Liver (tissue), 9 donors: ENCODE results near the gene TMIGD1. TPM values are rescaled to one million over a fixed set of nuclear protein-coding genes. Genes with fewer than 3 reads are reported as not detected.
A peak's percentile ranks its signal among the peaks of the same experiment; 100 is the strongest.

ENCODE experiments used
- DNase-seq: peaks from one replicate; pipeline ENCODE4 v3.0.0-alpha.2; 2017; ENCODE audit warnings: low spot score
- H3K27ac ChIP-seq, 2 donors: one replicate each; pipeline ENCODE4 v1.7.0; 2013; ENCODE audit warnings: inconsistent platforms in 2 of 2, low read length in 2 of 2, control low read depth in 1 of 2, low read depth in 1 of 2, mild to moderate bottlenecking in 1 of 2
- H3K27me3 ChIP-seq, 4 donors: one replicate each; pipeline versions ENCODE4 v1.6.1 to v1.7.0; 2013; ENCODE audit warnings: low read length in 3 of 4, inconsistent platforms in 1 of 4, mild to moderate bottlenecking in 1 of 4, moderate library complexity in 1 of 4; ENCODE audit not compliant: control insufficient read depth in 4 of 4, insufficient read depth in 4 of 4
- H3K36me3 ChIP-seq, 4 donors: one replicate each; pipeline versions ENCODE4 v1.6.1 to v1.7.0; 2013; ENCODE audit warnings: low read length in 3 of 4, mild to moderate bottlenecking in 3 of 4, low read depth in 1 of 4, moderate library complexity in 1 of 4; ENCODE audit not compliant: control insufficient read depth in 4 of 4, insufficient read depth in 3 of 4
- H3K4me1 ChIP-seq, 4 donors: one replicate each; pipeline versions ENCODE4 v1.6.1 to v1.7.0; 2013; ENCODE audit warnings: low read length in 3 of 4, mild to moderate bottlenecking in 3 of 4, moderate library complexity in 1 of 4; ENCODE audit not compliant: control insufficient read depth in 4 of 4, insufficient read depth in 4 of 4
- H3K4me3 ChIP-seq, 3 donors: one replicate each; pipeline versions ENCODE4 v1.6.1 to v1.7.0; 2013; ENCODE audit warnings: low read length in 3 of 3, control low read depth in 1 of 3, low read depth in 1 of 3, mild to moderate bottlenecking in 1 of 3
- H3K9ac ChIP-seq, 2 donors: one replicate each; pipeline ENCODE4 v1.7.0; 2013; ENCODE audit warnings: low read length in 2 of 2, mild to moderate bottlenecking in 2 of 2, moderate library complexity in 2 of 2, control low read depth in 1 of 2, low read depth in 1 of 2
- H3K9me3 ChIP-seq, 4 donors: one replicate each; pipeline versions ENCODE4 v1.6.1 to v1.7.0; 2013; ENCODE audit warnings: low read length in 3 of 4; ENCODE audit not compliant: control insufficient read depth in 4 of 4
- EGR1 ChIP-seq, 2 donors: IDR thresholded peaks; 2 replicates each; pipeline ENCODE4 v1.6.1; 2016 to 2018; ENCODE audit warnings: antibody characterized with exemption in 2 of 2, low read depth in 2 of 2
- FOXA1 ChIP-seq: IDR thresholded peaks from 2 replicates; pipeline ENCODE4 v1.6.1; 2016; ENCODE audit warnings: antibody characterized with exemption
- FOXA2 ChIP-seq: IDR thresholded peaks from 2 replicates; pipeline ENCODE4 v1.6.1; 2016; ENCODE audit warnings: antibody characterized with exemption
- GABPA ChIP-seq, 2 donors: IDR thresholded peaks in 1 of 2; conservative IDR thresholded peaks in 1 of 2; 2 replicates each; pipeline ENCODE4 v1.6.1; 2016; ENCODE audit warnings: antibody characterized with exemption in 2 of 2, mild to moderate bottlenecking in 1 of 2, moderate library complexity in 1 of 2
- HNF4A ChIP-seq, 2 donors: conservative IDR thresholded peaks; 2 replicates each; pipeline ENCODE4 v1.6.1; 2016; ENCODE audit warnings: antibody characterized with exemption in 2 of 2, mild to moderate bottlenecking in 2 of 2
- HNF4G ChIP-seq: IDR thresholded peaks from 2 replicates; pipeline ENCODE4 v1.6.1; 2016; ENCODE audit warnings: antibody characterized with exemption
- JUND ChIP-seq, 2 donors: IDR thresholded peaks; 2 replicates each; pipeline ENCODE4 v1.6.1; 2016; ENCODE audit warnings: antibody characterized with exemption in 2 of 2
- NR2F2 ChIP-seq: IDR thresholded peaks from 2 replicates; pipeline ENCODE4 v1.6.1; 2016; ENCODE audit warnings: antibody characterized with exemption
- RAD21 ChIP-seq, 2 donors: IDR thresholded peaks; 2 replicates each; pipeline ENCODE4 v1.6.1; 2016; ENCODE audit warnings: antibody characterized with exemption in 2 of 2, mild to moderate bottlenecking in 2 of 2
- RXRA ChIP-seq, 2 donors: IDR thresholded peaks; 2 replicates each; pipeline ENCODE4 v1.6.1; 2017 to 2018; ENCODE audit warnings: antibody characterized with exemption in 2 of 2, mild to moderate bottlenecking in 1 of 2
- SP1 ChIP-seq: IDR thresholded peaks from 2 replicates; pipeline ENCODE4 v1.6.1; 2018; ENCODE audit warnings: antibody characterized with exemption, mild to moderate bottlenecking
- TAF1 ChIP-seq: conservative IDR thresholded peaks from 2 replicates; pipeline ENCODE4 v1.6.1; 2016; ENCODE audit warnings: antibody characterized with exemption, mild to moderate bottlenecking
- YY1 ChIP-seq: IDR thresholded peaks from 2 replicates; pipeline ENCODE4 v1.6.1; 2016; ENCODE audit warnings: antibody characterized with exemption, mild to moderate bottlenecking
- WGBS: extraction: QIAGEN DNeasy Blood & Tissue Kit; methylation state at CpG from one replicate; pipeline ENCODE4 v1.1.7; 2013; 5-methylcytosine and 5-hydroxymethylcytosine counted together
- polyA plus RNA-seq, 2 donors: library from polyadenylated mRNA; stranded (reverse) in 1 of 2; unstranded in 1 of 2; fragments of 200-250 nt in 1 of 2; fragments of >200 nt in 1 of 2; fragmentation: Nextera tagmentation in 1 of 2; extraction: Ambion mirVana in 1 of 2; gene quantifications; one replicate each; pipeline versions ENCODE4 v1.2.1 to v1.2.3, GENCODE V29; 2013 to 2015
- total RNA-seq, 2 donors: library from RNA; depleted of rRNA; stranded (reverse); fragments of >200 nt; gene quantifications; one replicate each; pipeline ENCODE4 v1.2.3, GENCODE V29; 2014
- TF ChIP-seq, protein P1 (sequence below): fragments of 150-350 bp; IDR thresholded peaks from 2 replicates; pipeline ENCODE4 v1.5.1; 2017; ENCODE audit warnings: improper control_type of control experiment, low read depth, low read length; ENCODE audit not compliant: missing input control
- TF ChIP-seq, protein P2 (sequence below): IDR thresholded peaks from 2 replicates; pipeline ENCODE4 v1.6.1; 2016; ENCODE audit warnings: antibody characterized with exemption
- TF ChIP-seq, protein P3 (sequence below): IDR thresholded peaks from 2 replicates; pipeline ENCODE4 v1.6.1; 2016; ENCODE audit warnings: antibody characterized with exemption
- TF ChIP-seq, protein P4 (sequence below): IDR thresholded peaks from 2 replicates; pipeline ENCODE4 v1.6.1; 2016; ENCODE audit warnings: antibody characterized with exemption
- TF ChIP-seq, protein P5 (sequence below): IDR thresholded peaks from 2 replicates; pipeline ENCODE4 v1.6.1; 2016; ENCODE audit warnings: antibody characterized with exemption, mild to moderate bottlenecking
- donor health status: healthy.
- donor health status: healthy.
- donor health status: healthy.
- donor health status: healthy.
- donor health status: healthy.

The TMIGD1 gene
- total and polyA plus RNA-seq, 4 donors = not detected

DNA sequence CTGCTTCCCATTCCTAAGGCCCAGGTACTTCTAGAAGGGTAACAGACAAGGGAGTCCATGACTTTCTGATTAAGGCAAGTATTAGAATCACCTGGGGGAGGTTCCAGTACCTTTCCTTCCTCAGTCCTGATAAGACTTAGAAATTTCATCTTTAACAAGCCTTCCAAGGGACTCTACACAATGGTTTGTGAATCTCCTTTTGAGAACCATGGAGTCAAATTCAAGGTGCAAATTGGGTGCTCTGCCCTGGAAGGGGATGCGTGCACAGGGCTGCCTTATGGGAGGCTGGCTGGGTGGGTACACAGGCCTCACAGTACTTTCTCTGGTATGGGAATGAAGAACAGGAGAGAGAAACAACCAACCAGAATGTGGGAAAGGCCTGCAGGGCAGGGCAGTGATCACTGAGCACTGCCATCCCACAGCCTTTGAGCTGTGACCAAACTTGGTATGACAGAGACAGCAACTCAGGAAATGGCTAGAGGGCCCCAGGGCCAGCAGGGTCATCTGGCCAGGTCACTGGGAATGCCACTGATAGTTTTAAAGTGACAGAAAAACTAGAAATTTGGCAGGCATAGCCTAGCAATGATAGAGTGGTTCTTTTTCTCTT lies 3.6 kb upstream of the TMIGD1 start:
- Histone ChIP-seq H3K27ac (peak overlapping the region in 1 of 2 donors; percentile 25), H3K4me1 (peaks cover 9 to 23% (median 17%) of the 10 kb centered on the region in 4 donors), H3K4me3 (no peak overlapping the region), H3K9ac (no peak overlapping the region), H3K27me3 (no peaks in the 10 kb centered on the region), H3K36me3 (no peaks in the 10 kb centered on the region), H3K9me3 (no peaks in the 10 kb centered on the region)
- 100% methylated on average over 1 of the region's 1 CpG for WGBS
- DNase-seq = no peak
- TF ChIP-seq, protein P1, sequence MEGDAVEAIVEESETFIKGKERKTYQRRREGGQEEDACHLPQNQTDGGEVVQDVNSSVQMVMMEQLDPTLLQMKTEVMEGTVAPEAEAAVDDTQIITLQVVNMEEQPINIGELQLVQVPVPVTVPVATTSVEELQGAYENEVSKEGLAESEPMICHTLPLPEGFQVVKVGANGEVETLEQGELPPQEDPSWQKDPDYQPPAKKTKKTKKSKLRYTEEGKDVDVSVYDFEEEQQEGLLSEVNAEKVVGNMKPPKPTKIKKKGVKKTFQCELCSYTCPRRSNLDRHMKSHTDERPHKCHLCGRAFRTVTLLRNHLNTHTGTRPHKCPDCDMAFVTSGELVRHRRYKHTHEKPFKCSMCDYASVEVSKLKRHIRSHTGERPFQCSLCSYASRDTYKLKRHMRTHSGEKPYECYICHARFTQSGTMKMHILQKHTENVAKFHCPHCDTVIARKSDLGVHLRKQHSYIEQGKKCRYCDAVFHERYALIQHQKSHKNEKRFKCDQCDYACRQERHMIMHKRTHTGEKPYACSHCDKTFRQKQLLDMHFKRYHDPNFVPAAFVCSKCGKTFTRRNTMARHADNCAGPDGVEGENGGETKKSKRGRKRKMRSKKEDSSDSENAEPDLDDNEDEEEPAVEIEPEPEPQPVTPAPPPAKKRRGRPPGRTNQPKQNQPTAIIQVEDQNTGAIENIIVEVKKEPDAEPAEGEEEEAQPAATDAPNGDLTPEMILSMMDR = peak; percentile 0
- TF ChIP-seq FOXA2 (no peak), FOXA1 (no peak), HNF4A (conservative IDR thresholded peaks at IDR 0.05) (peak; percentile 76 to 87), GABPA (IDR thresholded peaks at IDR 0.05 in 1 of 2, conservative IDR thresholded peaks at IDR 0.05 in 1 of 2) (peak in 1 of 2 donors; percentile 63), JUND (IDR thresholded peaks at IDR 0.05) (peak in 1 of 2 donors; percentile 21), YY1 (peak; percentile 76), EGR1 (IDR thresholded peaks at IDR 0.05; ENCODE audit: low read depth in 2 of 2) (peak in 1 of 2 donors; percentile 22), SP1 (peak; percentile 77), NR2F2 (peak; percentile 81), HNF4G (peak; percentile 29), RXRA (IDR thresholded peaks at IDR 0.05) (peak; percentile 85 to 86), RAD21 (IDR thresholded peaks at IDR 0.05) (peak in 1 of 2 donors; percentile 55)
- TF ChIP-seq, protein P2, sequence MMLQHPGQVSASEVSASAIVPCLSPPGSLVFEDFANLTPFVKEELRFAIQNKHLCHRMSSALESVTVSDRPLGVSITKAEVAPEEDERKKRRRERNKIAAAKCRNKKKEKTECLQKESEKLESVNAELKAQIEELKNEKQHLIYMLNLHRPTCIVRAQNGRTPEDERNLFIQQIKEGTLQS = no peak
- TF ChIP-seq, protein P3, sequence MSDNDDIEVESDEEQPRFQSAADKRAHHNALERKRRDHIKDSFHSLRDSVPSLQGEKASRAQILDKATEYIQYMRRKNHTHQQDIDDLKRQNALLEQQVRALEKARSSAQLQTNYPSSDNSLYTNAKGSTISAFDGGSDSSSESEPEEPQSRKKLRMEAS = peak; percentile 62
- TF ChIP-seq, protein P4, sequence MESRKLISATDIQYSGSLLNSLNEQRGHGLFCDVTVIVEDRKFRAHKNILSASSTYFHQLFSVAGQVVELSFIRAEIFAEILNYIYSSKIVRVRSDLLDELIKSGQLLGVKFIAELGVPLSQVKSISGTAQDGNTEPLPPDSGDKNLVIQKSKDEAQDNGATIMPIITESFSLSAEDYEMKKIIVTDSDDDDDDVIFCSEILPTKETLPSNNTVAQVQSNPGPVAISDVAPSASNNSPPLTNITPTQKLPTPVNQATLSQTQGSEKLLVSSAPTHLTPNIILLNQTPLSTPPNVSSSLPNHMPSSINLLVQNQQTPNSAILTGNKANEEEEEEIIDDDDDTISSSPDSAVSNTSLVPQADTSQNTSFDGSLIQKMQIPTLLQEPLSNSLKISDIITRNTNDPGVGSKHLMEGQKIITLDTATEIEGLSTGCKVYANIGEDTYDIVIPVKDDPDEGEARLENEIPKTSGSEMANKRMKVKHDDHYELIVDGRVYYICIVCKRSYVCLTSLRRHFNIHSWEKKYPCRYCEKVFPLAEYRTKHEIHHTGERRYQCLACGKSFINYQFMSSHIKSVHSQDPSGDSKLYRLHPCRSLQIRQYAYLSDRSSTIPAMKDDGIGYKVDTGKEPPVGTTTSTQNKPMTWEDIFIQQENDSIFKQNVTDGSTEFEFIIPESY = peak; percentile 26

DNA sequence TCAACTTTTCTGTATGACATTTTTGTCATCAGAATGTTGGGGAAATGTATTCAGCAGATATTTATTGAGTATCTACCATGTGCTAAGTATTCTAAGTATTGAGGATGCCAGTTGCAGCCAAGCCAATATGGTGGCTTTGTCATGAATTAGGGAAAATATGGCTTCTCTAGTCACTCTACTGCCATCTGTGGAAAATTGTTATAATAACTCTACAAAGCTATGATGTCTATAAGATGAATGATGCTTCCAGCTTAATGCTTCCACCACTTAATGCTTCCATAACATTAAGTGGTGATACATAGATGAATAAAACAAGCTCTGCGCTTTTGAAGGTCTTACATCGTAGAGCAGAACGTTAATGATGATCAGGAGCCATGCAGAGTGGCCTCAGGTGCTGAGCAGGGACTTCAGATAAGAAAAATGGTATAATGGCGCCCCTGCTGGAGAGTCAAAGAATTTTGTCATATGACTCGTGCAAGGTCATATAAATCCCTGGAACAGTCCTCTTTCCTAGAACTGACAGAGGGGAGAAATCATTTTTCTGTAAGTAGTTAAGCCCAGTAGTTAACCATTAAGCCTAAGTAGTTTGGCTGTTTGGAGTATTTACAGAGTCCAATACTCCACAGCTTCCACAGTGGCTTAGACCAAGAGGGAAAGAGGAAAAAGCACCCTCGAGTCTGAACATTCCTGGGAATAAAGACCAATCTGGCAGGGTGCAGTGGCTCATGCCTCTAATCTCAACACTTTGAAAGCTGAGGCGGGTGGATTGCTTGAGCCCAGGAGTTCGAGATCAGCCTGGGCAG lies 2.7 kb upstream of the TMIGD1 start:
- H3K36me3 ChIP-seq = no peaks in the 10 kb centered on the region
- no peak overlapping the region for H3K9ac ChIP-seq
- DNase-seq = peak; percentile 60
- peaks cover 9 to 23% (median 17%) of the 10 kb centered on the region in 4 donors for H3K4me1 ChIP-seq
- peak overlapping the region in 1 of 2 donors; percentile 20 for H3K27ac ChIP-seq
- no peaks in the 10 kb centered on the region for H3K9me3 ChIP-seq
- WGBS = 40% methylated on average over 8 of the region's 8 CpGs
- H3K27me3 ChIP-seq = no peaks in the 10 kb centered on the region
- no peak overlapping the region for H3K4me3 ChIP-seq
- TF ChIP-seq, protein P2 = no peak
- TF ChIP-seq TAF1 = peak; percentile 41
- no peak for TF ChIP-seq FOXA1
- peak; percentile 57 to 58 for TF ChIP-seq JUND (IDR thresholded peaks at IDR 0.05)
- no peak for TF ChIP-seq NR2F2
- no peak for TF ChIP-seq FOXA2
- no peak for TF ChIP-seq GABPA (IDR thresholded peaks at IDR 0.05 in 1 of 2, conservative IDR thresholded peaks at IDR 0.05 in 1 of 2)
- TF ChIP-seq, protein P3 = peak; percentile 17
- TF ChIP-seq RAD21 (IDR thresholded peaks at IDR 0.05) = peak; percentile 82 to 83
- peak; percentile 66 to 87 for TF ChIP-seq HNF4A (conservative IDR thresholded peaks at IDR 0.05)
- TF ChIP-seq HNF4G = peak; percentile 26
- TF ChIP-seq SP1 = peak; percentile 86
- peak; percentile 73 for TF ChIP-seq YY1
- TF ChIP-seq, protein P5, sequence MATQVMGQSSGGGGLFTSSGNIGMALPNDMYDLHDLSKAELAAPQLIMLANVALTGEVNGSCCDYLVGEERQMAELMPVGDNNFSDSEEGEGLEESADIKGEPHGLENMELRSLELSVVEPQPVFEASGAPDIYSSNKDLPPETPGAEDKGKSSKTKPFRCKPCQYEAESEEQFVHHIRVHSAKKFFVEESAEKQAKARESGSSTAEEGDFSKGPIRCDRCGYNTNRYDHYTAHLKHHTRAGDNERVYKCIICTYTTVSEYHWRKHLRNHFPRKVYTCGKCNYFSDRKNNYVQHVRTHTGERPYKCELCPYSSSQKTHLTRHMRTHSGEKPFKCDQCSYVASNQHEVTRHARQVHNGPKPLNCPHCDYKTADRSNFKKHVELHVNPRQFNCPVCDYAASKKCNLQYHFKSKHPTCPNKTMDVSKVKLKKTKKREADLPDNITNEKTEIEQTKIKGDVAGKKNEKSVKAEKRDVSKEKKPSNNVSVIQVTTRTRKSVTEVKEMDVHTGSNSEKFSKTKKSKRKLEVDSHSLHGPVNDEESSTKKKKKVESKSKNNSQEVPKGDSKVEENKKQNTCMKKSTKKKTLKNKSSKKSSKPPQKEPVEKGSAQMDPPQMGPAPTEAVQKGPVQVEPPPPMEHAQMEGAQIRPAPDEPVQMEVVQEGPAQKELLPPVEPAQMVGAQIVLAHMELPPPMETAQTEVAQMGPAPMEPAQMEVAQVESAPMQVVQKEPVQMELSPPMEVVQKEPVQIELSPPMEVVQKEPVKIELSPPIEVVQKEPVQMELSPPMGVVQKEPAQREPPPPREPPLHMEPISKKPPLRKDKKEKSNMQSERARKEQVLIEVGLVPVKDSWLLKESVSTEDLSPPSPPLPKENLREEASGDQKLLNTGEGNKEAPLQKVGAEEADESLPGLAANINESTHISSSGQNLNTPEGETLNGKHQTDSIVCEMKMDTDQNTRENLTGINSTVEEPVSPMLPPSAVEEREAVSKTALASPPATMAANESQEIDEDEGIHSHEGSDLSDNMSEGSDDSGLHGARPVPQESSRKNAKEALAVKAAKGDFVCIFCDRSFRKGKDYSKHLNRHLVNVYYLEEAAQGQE = no peak
- TF ChIP-seq, protein P4 = peak; percentile 46
- TF ChIP-seq RXRA (IDR thresholded peaks at IDR 0.05) = peak; percentile 58 to 70
